GM23338 (cell line): ENCODE measurements around the gene ESPNL. TPM values are rescaled to one million over a fixed set of nuclear protein-coding genes. Genes with fewer than 3 reads are reported as not detected.
"Not testable (repeated sequence)": the region's sequence is repeated elsewhere in the genome, so short reads cannot be mapped to it uniquely, and the experiment has no call there.

Experiments used
- ATAC-seq: fragments of 200-7000 bp; cut with Tn5 transposase; 3 replicates; pipeline ENCODE4 v1.9.1; 2020
- DNase-seq: peaks from one replicate; pipeline ENCODE4 v3.0.0-alpha.2; 2015; ENCODE audit warnings: low spot score
- H2AFZ ChIP-seq: fragments of 200-600 bp; sonication (generic); 2 replicates; pipeline ENCODE4 v1.8.0; 2016; ENCODE audit warnings: antibody characterized with exemption, mild to moderate bottlenecking, moderate library complexity
- H3F3A ChIP-seq: fragments of 200-600 bp; sonication (generic); replicated peaks from 2 replicates; pipeline ENCODE4 v1.8.0; 2017; ENCODE audit warnings: antibody characterized with exemption, mixed run types, low read depth
- H3K27ac ChIP-seq: fragments of 200-600 bp; sonication (generic); 2 replicates; pipeline ENCODE4 v1.6.1; 2016; ENCODE audit warnings: low read depth
- H3K27me3 ChIP-seq: fragments of 200-600 bp; sonication (generic); 2 replicates; pipeline ENCODE4 v1.8.0; 2016; ENCODE audit warnings: mild to moderate bottlenecking, mixed run types, moderate library complexity; ENCODE audit not compliant: insufficient read depth
- H3K36me3 ChIP-seq: fragments of 200-600 bp; sonication (generic); 2 replicates; pipeline ENCODE4 v1.8.0; 2016; ENCODE audit warnings: mild to moderate bottlenecking; ENCODE audit not compliant: insufficient read depth
- H3K4me1 ChIP-seq: fragments of 200-600 bp; sonication (generic); 2 replicates; pipeline ENCODE4 v1.8.0; 2016; ENCODE audit warnings: mild to moderate bottlenecking, moderate library complexity; ENCODE audit not compliant: insufficient read depth
- H3K4me2 ChIP-seq: fragments of 200-600 bp; sonication (generic); 2 replicates; pipeline ENCODE4 v1.7.1; 2017; ENCODE audit warnings: mixed run types
- H3K4me3 ChIP-seq: fragments of 200-600 bp; sonication (generic); 2 replicates; pipeline ENCODE4 v1.6.1; 2016; ENCODE audit warnings: mixed run types
- H3K79me2 ChIP-seq: fragments of 200-600 bp; sonication (generic); replicated peaks from 2 replicates; pipeline ENCODE4 v1.8.0; 2017; ENCODE audit warnings: mild to moderate bottlenecking; ENCODE audit not compliant: insufficient read depth
- H3K9me2 ChIP-seq: fragments of 200-600 bp; sonication (generic); 2 replicates; pipeline ENCODE4 v1.8.0; 2017; ENCODE audit not compliant: insufficient read depth
- H4K20me1 ChIP-seq: fragments of 200-600 bp; sonication (generic); replicated peaks from 2 replicates; pipeline ENCODE4 v1.8.0; 2017; ENCODE audit warnings: mild to moderate bottlenecking; ENCODE audit not compliant: insufficient read depth
- H3K27ac Mint-ChIP-seq: 2 replicates; pipeline ENCODE4 v1.8.0; 2020; ENCODE audit warnings: inconsistent platforms, mild to moderate bottlenecking, moderate library complexity, mixed read lengths
- H3K27me3 Mint-ChIP-seq: 3 replicates; pipeline ENCODE4 v1.8.0; 2022; ENCODE audit warnings: low read depth, mild to moderate bottlenecking, moderate library complexity, mixed read lengths, inconsistent platforms; ENCODE audit not compliant: insufficient read depth, poor library complexity
- H3K36me3 Mint-ChIP-seq: 3 replicates; pipeline ENCODE4 v1.8.0; 2021; ENCODE audit warnings: low read depth, mild to moderate bottlenecking, inconsistent platforms, moderate library complexity, mixed read lengths
- H3K4me1 Mint-ChIP-seq: 3 replicates; pipeline ENCODE4 v1.8.0; 2020; ENCODE audit warnings: mild to moderate bottlenecking, inconsistent platforms, mixed read lengths
- H3K4me3 Mint-ChIP-seq: 3 replicates; pipeline ENCODE4 v1.8.0; 2021; ENCODE audit warnings: moderate library complexity, mild to moderate bottlenecking, inconsistent platforms, mixed read lengths
- H3K9me3 Mint-ChIP-seq: 3 replicates; pipeline ENCODE4 v1.8.0; 2020; ENCODE audit warnings: moderate library complexity, mild to moderate bottlenecking, inconsistent platforms, mixed read lengths
- EZH2phosphoT487 ChIP-seq: fragments of 200-600 bp; sonication (generic); IDR thresholded peaks from one replicate; pipeline ENCODE4 v1.8.1; 2018; ENCODE audit warnings: antibody characterized with exemption; ENCODE audit not compliant: unreplicated experiment
- JUNB ChIP-seq: IDR thresholded peaks from one replicate; pipeline ENCODE4 v1.6.1; 2016; ENCODE audit warnings: antibody characterized with exemption; ENCODE audit not compliant: unreplicated experiment
- STAT1 ChIP-seq: IDR thresholded peaks from one replicate; pipeline ENCODE4 v1.6.1; 2016; ENCODE audit warnings: antibody characterized with exemption; ENCODE audit not compliant: unreplicated experiment
- polyA plus RNA-seq: library from polyadenylated mRNA; unstranded; fragments of >200 nt; fragmentation: Nextera tagmentation; extraction: Ambion mirVana; gene quantifications from 2 replicates; pipeline ENCODE4 v1.2.1, GENCODE V29; 2016
- total RNA-seq: library from RNA; depleted of rRNA; stranded (reverse); fragments of >200 nt; shearing (Covaris generic); gene quantifications from 2 replicates; pipeline ENCODE4 v1.2.3, GENCODE V29; 2014
- TF ChIP-seq, protein P1 (sequence below): fragments of 250-450 bp; sonication (Bioruptor Pico); IDR thresholded peaks from 2 replicates; pipeline ENCODE4 v1.5.0; 2020; ENCODE audit warnings: mild to moderate bottlenecking, moderate library complexity
- TF ChIP-seq, protein P2 (sequence below): IDR thresholded peaks from 2 replicates; pipeline ENCODE4 v1.6.1; 2016; ENCODE audit warnings: antibody characterized with exemption

ESPNL gene
- total and polyA plus RNA-seq, 2 experiments from 2014 or later: 0.44 to 3.1 TPM

DNA sequence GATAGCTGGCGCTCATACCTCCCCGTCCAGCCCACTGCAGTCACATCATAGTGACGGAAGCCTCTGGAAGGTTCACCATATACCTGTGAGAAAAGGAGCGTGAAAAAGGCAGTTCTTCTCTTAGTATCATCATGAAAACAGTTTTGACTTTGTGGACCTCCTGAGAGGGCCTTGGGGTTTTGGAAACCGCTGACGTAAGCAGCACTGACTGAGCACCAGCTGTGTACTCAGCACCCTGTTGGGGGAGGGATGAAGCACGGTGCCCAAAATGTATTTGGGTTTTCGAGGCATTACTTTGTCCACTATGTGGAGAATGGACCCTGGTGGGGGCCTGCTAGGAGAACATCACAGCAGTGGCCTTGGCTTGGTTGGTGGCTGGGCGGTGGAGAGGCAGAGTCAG, 33.9 kb upstream of the ESPNL start:
- Mint-ChIP-seq H3K4me1 (peaks cover 18% of the 10 kb centered on the region), H3K27me3 (peaks cover 8% of the 10 kb centered on the region), H3K27ac (no peak overlapping the region; the same call in 1 of the 2 replicates), H3K4me3 (no peak overlapping the region), H3K36me3 (peaks cover 78% of the 10 kb centered on the region), H3K9me3 (no peaks in the 10 kb centered on the region)
- Histone ChIP-seq H3F3A (0 out of 2 replicates have a peak, but pooled peaks cover 5% of the 10 kb centered on the region), H3K79me2 (peaks cover 88% of the 10 kb centered on the region), H3K4me2 (no peak overlapping the region), H3K36me3 (peaks cover 39% of the 10 kb centered on the region), H4K20me1 (peaks cover 28% of the 10 kb centered on the region), H3K4me3 (no peak overlapping the region), H3K4me1 (peaks cover 13% of the 10 kb centered on the region), H2AFZ (no peak overlapping the region), H3K27me3 (no peaks in the 10 kb centered on the region), H3K27ac (no peak overlapping the region), H3K9me2 (no peaks in the 10 kb centered on the region)
- TF ChIP-seq, protein P1, sequence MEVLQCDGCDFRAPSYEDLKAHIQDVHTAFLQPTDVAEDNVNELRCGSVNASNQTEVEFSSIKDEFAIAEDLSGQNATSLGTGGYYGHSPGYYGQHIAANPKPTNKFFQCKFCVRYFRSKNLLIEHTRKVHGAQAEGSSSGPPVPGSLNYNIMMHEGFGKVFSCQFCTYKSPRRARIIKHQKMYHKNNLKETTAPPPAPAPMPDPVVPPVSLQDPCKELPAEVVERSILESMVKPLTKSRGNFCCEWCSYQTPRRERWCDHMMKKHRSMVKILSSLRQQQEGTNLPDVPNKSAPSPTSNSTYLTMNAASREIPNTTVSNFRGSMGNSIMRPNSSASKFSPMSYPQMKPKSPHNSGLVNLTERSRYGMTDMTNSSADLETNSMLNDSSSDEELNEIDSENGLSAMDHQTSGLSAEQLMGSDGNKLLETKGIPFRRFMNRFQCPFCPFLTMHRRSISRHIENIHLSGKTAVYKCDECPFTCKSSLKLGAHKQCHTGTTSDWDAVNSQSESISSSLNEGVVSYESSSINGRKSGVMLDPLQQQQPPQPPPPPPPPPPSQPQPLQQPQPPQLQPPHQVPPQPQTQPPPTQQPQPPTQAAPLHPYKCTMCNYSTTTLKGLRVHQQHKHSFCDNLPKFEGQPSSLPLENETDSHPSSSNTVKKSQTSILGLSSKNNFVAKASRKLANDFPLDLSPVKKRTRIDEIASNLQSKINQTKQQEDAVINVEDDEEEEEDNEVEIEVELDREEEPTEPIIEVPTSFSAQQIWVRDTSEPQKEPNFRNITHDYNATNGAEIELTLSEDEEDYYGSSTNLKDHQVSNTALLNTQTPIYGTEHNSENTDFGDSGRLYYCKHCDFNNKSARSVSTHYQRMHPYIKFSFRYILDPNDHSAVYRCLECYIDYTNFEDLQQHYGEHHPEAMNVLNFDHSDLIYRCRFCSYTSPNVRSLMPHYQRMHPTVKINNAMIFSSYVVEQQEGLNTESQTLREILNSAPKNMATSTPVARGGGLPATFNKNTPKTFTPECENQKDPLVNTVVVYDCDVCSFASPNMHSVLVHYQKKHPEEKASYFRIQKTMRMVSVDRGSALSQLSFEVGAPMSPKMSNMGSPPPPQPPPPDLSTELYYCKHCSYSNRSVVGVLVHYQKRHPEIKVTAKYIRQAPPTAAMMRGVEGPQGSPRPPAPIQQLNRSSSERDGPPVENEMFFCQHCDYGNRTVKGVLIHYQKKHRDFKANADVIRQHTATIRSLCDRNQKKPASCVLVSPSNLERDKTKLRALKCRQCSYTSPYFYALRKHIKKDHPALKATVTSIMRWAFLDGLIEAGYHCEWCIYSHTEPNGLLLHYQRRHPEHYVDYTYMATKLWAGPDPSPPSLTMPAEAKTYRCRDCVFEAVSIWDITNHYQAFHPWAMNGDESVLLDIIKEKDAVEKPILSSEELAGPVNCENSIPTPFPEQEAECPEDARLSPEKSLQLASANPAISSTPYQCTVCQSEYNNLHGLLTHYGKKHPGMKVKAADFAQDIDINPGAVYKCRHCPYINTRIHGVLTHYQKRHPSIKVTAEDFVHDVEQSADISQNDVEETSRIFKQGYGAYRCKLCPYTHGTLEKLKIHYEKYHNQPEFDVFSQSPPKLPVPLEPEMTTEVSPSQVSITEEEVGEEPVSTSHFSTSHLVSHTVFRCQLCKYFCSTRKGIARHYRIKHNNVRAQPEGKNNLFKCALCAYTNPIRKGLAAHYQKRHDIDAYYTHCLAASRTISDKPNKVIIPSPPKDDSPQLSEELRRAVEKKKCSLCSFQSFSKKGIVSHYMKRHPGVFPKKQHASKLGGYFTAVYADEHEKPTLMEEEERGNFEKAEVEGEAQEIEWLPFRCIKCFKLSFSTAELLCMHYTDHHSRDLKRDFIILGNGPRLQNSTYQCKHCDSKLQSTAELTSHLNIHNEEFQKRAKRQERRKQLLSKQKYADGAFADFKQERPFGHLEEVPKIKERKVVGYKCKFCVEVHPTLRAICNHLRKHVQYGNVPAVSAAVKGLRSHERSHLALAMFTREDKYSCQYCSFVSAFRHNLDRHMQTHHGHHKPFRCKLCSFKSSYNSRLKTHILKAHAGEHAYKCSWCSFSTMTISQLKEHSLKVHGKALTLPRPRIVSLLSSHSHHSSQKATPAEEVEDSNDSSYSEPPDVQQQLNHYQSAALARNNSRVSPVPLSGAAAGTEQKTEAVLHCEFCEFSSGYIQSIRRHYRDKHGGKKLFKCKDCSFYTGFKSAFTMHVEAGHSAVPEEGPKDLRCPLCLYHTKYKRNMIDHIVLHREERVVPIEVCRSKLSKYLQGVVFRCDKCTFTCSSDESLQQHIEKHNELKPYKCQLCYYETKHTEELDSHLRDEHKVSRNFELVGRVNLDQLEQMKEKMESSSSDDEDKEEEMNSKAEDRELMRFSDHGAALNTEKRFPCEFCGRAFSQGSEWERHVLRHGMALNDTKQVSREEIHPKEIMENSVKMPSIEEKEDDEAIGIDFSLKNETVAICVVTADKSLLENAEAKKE (CRISPR knock-in tag): no peak
- no peak for TF ChIP-seq STAT1
- TF ChIP-seq, protein P2, sequence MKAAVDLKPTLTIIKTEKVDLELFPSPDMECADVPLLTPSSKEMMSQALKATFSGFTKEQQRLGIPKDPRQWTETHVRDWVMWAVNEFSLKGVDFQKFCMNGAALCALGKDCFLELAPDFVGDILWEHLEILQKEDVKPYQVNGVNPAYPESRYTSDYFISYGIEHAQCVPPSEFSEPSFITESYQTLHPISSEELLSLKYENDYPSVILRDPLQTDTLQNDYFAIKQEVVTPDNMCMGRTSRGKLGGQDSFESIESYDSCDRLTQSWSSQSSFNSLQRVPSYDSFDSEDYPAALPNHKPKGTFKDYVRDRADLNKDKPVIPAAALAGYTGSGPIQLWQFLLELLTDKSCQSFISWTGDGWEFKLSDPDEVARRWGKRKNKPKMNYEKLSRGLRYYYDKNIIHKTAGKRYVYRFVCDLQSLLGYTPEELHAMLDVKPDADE: no peak
- TF ChIP-seq EZH2phosphoT487: no peak
- TF ChIP-seq JUNB: no peak
- DNase-seq (no peak), ATAC-seq (no peak)

DNA sequence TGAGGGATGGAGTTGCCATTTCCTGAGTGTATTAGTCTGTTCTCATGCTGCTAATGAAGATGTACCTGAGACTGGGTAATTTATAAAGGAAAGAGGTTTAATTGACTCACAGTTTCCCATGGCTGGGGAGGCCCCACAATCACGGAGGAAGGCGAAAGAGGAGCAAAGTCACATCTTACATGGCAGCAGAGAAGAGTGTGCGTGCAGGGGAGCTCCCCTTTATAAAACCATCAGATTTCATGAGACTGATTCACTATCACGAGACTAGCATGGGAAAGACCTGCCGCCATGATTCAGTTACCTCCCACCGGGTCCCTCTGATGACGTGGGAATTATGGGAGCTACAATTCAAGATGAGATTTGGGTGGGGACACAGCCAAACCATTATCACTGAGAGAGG, 33.4 kb upstream of the ESPNL start:
- not testable (repeated sequence) for H3K9me3 Mint-ChIP-seq, H3F3A ChIP-seq, H3K27me3 Mint-ChIP-seq, H3K27ac ChIP-seq, DNase-seq, H3K4me2 ChIP-seq, H3K4me3 Mint-ChIP-seq, H2AFZ ChIP-seq, H3K27ac Mint-ChIP-seq, H3K4me3 ChIP-seq, H3K9me2 ChIP-seq, H3K27me3 ChIP-seq, ATAC-seq
- H3K79me2 ChIP-seq: peaks cover 88% of the 10 kb centered on the region
- H3K4me1 ChIP-seq: peaks cover 13% of the 10 kb centered on the region
- peaks cover 16% of the 10 kb centered on the region for H3K4me1 Mint-ChIP-seq
- peaks cover 42% of the 10 kb centered on the region for H3K36me3 ChIP-seq
- peaks cover 28% of the 10 kb centered on the region for H4K20me1 ChIP-seq
- H3K36me3 Mint-ChIP-seq: peaks cover 83% of the 10 kb centered on the region
